NT2/D1 (cell line): ENCODE results near the gene RPE65.

Experiments
- YY1 ChIP-seq: IDR thresholded peaks from 2 replicates; pipeline ENCODE4 v1.6.1; 2011; ENCODE audit not compliant: insufficient read length, insufficient read depth
- ZNF274 ChIP-seq: IDR thresholded peaks from 2 replicates; pipeline ENCODE4 v1.6.1; 2011; ENCODE audit warnings: mild to moderate bottlenecking, low read depth, low read length

DNA sequence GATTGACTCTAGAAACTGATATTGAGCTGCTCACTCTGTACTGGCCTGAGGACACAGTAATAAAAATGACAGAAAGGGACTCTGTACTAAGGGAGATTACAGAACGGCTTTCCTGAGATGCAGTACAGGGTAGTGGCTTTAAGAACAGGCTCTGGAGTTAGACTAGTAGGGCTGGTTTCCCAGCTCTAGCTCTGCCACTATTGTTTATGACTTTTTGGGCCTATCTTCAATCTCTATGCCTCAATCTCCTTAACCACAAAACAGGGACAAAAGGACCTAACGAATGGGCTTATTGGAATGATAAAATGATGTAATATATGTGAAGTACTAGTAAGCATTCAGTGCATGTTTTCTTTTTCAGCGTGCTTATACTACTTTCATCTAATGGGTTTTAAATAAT, 45.8 kb upstream of the RPE65 start:
- no peak for TF ChIP-seq ZNF274
- TF ChIP-seq YY1, result no peak
